Inferior parietal cortex (tissue), 1 donor: ENCODE data around the gene CDKN2B.
"Not testable (repeated sequence)": the region's sequence is repeated elsewhere in the genome, so short reads cannot be mapped to it uniquely, and the experiment has no call there.

Experiments used
- DNase-seq: peaks from one replicate; pipeline ENCODE4 v3.0.0-alpha.2; 2016; ENCODE audit errors: extremely low spot score

Gene CDKN2B

GRCh38 chr9:21969011-21969940, 39.8 kb downstream of the CDKN2B start:
- DNase-seq = no peak

DNA sequence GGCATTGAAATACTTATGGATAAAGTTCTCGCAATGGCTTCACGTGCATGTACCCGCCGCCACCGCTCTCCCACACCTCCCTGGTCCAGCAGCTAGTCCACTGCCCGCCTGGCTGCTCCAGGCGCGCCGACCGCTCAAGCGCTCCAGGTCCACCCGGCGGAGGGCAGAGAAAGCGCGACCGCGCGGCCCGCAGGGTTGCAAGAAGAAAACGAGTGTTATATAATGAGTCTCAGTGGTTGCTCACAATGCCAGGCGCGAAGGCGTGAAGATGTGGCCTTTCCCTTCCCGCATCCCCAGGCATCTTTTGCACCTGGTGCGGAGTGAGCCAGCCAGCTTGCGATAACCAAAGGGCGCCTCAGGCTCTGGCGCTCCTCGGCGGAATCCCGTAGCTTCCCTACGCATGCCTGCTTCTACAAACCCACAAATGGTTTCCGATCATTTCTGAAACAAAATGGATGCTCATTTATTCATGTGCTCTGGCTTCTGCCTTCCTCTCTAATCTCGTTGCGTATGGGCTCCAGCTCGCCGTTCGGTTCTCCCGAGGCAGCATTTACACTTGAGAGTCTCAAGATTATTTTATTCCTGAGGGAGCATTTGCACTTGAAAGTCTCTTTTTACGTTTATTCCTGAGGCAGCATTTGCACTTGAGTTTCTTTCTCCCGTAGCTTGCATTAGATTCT, 40.6 kb downstream of the CDKN2B start:
- DNase-seq = no peak

DNA sequence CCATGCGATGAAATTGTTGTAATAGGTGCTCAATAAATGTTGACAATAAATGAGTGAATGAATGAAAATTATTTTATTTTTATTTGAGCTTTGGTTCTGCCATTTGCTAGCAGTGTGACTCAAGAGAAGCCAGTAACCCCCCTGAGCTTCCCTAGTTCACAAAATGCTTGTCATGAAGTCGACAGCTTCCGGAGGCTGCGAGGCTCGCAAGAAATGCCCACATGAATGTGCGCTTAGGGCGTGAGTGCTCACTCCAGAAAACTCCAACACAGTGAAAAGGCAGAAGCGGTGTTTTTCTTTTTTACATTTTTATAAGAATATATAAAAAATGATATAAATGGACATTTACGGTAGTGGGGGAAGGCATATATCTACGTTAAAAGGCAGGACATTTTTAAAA, 41.4 kb downstream of the CDKN2B start:
- no peak for DNase-seq

DNA sequence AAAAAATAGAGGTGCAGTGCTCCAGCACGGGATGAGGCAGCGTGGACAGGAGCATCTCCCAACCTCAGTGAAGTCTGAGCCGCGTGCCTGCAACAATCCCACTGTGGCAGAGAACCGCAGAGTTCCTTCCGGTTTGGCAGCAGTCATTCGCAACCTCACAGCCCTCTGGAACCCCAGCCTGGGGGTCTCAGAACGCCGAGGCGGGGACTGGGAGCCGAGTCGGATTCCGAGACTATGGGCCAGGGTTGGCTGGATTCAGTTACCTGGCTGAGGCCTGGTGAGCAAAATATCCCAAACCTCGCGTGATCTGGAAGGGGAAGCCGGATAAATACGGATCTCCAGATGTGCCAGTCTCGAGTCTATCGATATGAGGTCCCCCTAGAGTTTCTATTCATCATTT, 41.9 kb downstream of the CDKN2B start:
- DNase-seq = no peak

DNA sequence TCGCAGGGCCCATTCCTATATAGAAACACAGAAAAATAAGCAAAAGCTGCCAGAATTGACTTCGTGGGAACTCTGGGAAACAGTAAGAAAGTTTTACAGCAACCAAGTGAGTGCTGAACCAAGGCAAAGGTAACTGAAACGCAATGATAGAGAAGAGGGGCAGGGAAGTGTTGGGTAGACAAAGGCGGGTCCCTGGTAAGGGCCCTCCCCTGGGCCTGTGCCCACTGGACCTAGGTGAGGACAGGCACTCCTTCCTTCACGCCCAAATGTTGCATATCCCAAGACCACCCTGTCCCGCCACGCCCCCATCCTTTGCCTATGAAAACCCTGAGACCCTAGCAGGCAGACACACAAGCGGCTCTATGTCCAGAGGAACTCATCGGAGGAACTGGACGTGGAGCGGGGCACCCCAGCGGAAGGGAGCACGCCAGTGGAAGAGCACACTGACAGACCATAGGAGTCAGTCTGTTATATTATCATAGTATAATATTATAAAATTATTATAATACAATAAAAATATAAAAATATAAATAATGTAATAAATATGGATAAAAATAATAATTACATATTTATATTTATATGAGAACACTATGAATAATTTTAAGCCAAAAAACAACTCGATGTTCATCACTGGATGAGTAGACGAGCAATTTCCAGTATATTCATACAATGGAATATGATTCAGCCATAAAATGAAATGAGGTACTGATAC, 42.8 kb downstream of the CDKN2B start:
- DNase-seq = no peak

DNA sequence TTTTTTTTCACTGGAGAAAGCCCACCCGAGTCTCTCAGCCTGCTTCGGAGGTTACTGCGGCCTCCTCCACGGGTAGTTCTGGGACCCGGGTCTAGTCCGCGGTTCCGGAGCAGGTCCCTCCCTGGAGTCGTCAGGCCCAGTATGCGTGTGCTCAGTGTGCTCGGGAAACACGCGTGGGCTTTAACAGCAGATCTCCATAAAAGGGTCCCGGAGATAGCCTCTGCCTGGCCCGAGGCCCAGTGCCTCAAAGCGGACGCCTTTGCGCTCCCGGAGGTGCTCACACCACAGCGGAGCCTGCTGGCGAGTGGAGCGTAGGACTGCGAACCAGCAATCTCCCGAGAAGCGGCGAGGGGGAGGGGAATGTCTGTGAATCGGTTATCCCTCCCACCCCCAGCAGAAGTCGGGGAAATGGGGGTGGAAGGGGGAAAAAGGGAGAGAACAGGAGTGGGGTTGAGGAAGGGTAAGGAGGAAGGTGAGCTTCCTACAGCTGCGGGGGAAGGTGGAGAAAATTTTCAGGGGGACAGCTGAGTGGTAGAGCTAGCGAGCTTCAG, 43.6 kb downstream of the CDKN2B start:
- no peak for DNase-seq

- no peak for DNase-seq
Measured at GRCh38 chr9:21964925-21965385, 44.1 kb downstream of the CDKN2B start.

GRCh38 chr9:21961569-21961968, 47.5 kb downstream of the CDKN2B start:
- no peak for DNase-seq

DNA sequence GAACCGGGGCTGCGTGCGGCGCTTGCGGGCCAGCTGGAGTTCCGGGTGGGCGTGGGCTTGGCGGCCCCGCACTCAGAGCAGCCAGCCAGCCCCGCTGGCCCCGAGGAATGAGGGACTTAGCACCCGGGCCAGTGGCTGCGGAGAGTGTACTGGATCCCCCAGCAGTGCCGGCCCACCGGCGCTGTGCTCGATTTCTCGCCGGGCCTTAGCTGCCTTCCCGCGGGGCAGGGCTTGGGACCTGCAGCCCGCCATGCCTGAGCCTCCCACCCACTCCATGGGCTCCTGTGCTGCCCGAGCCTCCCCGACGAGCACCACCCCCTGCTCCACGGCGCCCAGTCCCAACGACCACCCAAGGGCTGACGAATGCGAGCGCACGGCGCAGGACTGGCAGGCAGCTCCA, 49.8 kb downstream of the CDKN2B start:
- DNase-seq = not testable (repeated sequence)

- DNase-seq = no peak
Measured at GRCh38 chr9:21958833-21959232, 50.3 kb downstream of the CDKN2B start.
